Lung microvascular endothelial cell (primary cell): ENCODE results near the gene OR4C11. TPM values are rescaled to one million over a fixed set of nuclear protein-coding genes. Genes with fewer than 3 reads are reported as not detected.

Experiments
- DNase-seq, 2 donors: peaks; one replicate each; pipeline versions ENCODE4 v3.0.0 to v3.0.0-alpha.2; 2010; ENCODE audit warnings: low read depth in 2 of 2
- total RNA-seq: library from RNA; depleted of rRNA; stranded (reverse); fragments of >200 nt; gene quantifications from 2 replicates; pipeline ENCODE4 v1.2.1, GENCODE V29; 2014

Gene OR4C11, protein sequence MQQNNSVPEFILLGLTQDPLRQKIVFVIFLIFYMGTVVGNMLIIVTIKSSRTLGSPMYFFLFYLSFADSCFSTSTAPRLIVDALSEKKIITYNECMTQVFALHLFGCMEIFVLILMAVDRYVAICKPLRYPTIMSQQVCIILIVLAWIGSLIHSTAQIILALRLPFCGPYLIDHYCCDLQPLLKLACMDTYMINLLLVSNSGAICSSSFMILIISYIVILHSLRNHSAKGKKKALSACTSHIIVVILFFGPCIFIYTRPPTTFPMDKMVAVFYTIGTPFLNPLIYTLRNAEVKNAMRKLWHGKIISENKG
- not detected in 2 replicates for total RNA-seq

- DNase-seq = no peak
Observed at GRCh38 chr11:55607545-55607944, at the start of gene OR4C11. TSS of gene OR4C11 (minus strand) at chr11:55607645. CDS start at chr11:55604373, 3,272 bp downstream.

- DNase-seq = no peak
Observed at GRCh38 chr11:55655096-55655495, 47.7 kb upstream of the OR4C11 start.

- no peak for DNase-seq
Observed at GRCh38 chr11:55652560-55652959, 45.1 kb upstream of the OR4C11 start.

- no peak for DNase-seq
Observed at GRCh38 chr11:55648027-55648426, 40.6 kb upstream of the OR4C11 start, which contains the start of gene OR4S2. TSS of gene OR4S2 (plus strand) at chr11:55648327. CDS start at chr11:55650904, 2,577 bp downstream.

GRCh38 chr11:55634813-55635212 is 27.4 kb upstream of the OR4C11 start, which contains the start of gene OR4P4:
TSS of gene OR4P4 (plus strand) at chr11:55635113.
- no peak for DNase-seq

- no peak for DNase-seq
Observed at GRCh38 chr11:55624531-55624930, 17.1 kb upstream of the OR4C11 start.

GRCh38 chr11:55572548-55572947 is 34.9 kb downstream of the OR4C11 start:
- DNase-seq = no peak

DNA sequence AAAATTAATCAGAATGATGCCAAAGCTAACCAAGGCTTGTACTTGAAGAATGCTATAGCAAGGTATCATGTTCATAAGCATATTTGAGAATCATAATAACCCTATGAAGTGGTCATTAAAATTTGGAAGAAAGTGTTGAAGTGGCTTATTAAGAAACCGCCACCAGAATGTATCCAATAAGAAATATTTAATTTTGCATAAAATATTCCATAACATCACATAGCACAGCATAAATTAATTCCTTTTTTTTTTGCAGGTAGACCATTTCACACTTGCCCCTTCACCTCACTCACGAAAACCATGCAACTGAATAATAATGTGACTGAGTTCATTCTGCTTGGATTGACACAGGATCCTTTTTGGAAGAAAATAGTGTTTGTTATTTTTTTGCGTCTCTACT is 35.6 kb downstream of the OR4C11 start, which contains the start of gene OR4C16:
OR4C16 (plus strand) TSS at position 301 of the 400 bp plus-strand sequence; CDS start at position 301, 0 bp downstream.
- no peak for DNase-seq

- no peak for DNase-seq
Observed at GRCh38 chr11:55554169-55554568, 53.3 kb downstream of the OR4C11 start, which contains the start of gene OR4C15. TSS of gene OR4C15 (plus strand) at chr11:55554469. CDS start at chr11:55554469, 0 bp downstream.

Other genes with a start within 250 kb of the OR4C11 start
- not detected in 2 replicates for gene OR4A15, start 239.7 kb downstream of the OR4C11 start, total RNA-seq
- not detected in 2 replicates for gene OR4C15, start 53.2 kb downstream of the OR4C11 start, total RNA-seq
- not detected in 2 replicates for gene OR4C16, start 35.5 kb downstream of the OR4C11 start, total RNA-seq
- gene OR4P4, start 27.5 kb upstream of the OR4C11 start, total RNA-seq = not detected in 2 replicates
- gene OR4S2, start 40.7 kb upstream of the OR4C11 start, total RNA-seq = not detected in 2 replicates
- gene OR4C6, start 54.6 kb upstream of the OR4C11 start, total RNA-seq = not detected in 2 replicates
- not detected in 2 replicates for gene OR5D13, start 165.8 kb upstream of the OR4C11 start, total RNA-seq
- gene OR5D14, start 187.9 kb upstream of the OR4C11 start, total RNA-seq = not detected in 2 replicates
- not detected in 2 replicates for gene OR5L1, start 203.7 kb upstream of the OR4C11 start, total RNA-seq
- gene OR5D18, start 212.0 kb upstream of the OR4C11 start, total RNA-seq = not detected in 2 replicates
- not detected in 2 replicates for gene OR5L2, start 219.6 kb upstream of the OR4C11 start, total RNA-seq
- not detected in 2 replicates for gene OR5D16, start 231.1 kb upstream of the OR4C11 start, total RNA-seq